ENCODE measurements around the gene TUBA3C.

DNA sequence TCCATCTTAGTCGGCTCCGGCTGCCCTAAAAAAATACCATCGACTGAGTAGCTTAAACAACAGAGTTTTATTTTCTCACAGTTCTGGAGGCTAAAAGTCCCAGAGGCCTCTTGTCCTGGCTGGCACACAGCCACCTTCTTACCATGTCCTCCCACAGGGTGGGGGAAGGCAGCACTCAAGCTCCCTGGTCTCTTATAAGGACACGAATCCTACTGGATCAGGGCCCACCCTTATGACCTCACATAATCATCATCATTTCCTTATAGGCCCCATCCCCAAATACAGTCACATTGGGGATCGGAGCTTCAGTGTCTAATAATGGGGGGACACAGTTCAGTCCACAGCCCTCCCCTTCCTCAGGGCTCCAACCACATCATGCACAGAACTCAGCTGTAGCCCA is 2.6 kb upstream of the TUBA3C start:
- no peak for TF ChIP-seq CTCF (IDR thresholded peaks at IDR 0.05)
- no peak for TF ChIP-seq POLR2A (IDR thresholded peaks at IDR 0.05)
